ENCODE measurements around the gene RHOF. TPM values are rescaled to one million over a fixed set of nuclear protein-coding genes. Genes with fewer than 3 reads are reported as not detected.

The RHOF gene
- total RNA-seq, 1 donor from 2014 or later: 25.5 TPM

DNA sequence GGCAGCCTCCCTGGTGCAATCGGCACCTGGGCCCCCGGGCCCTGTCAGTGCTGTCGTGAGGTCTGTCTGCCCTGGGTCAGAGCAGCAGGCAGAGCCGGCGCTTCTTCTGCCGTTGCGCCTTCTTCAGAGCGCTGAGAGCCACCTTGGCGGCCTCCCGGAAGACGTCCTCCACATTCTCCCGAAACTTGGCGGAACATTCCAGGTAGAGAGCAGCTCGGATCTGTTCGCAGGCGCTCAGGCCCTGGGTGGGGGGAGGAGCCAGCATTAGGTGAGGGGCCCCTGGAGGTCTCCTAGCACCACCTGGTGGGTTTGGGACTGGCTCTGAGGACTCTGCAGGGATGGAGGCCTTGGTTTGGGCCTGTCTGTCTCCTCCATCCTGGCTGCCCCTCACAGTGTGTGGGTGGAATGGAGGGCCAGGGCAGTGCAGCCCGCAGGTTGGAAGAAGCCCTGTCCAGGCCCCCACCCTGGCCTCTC lies 14.0 kb downstream of the RHOF start:
- Mint-ChIP-seq H3K4me3 (no peak overlapping the region), H3K4me1 (peaks cover 15% of the 10 kb centered on the region), H3K27me3 (ENCODE audit: low read depth) (no peaks in the 10 kb centered on the region), H3K36me3 (ENCODE audit: low read depth) (no peaks in the 10 kb centered on the region), H3K9me3 (no peaks in the 10 kb centered on the region), H3K27ac (ENCODE audit: unreplicated experiment) (no peak overlapping the region)
- no peak for TF ChIP-seq CTCF (conservative IDR thresholded peaks at IDR 0.05)
- DNase-seq (ENCODE audit: low read depth, low spot score): no peak

- Mint-ChIP-seq H3K36me3 (ENCODE audit: low read depth) (no peaks in the 10 kb centered on the region), H3K4me3 (no peak overlapping the region), H3K4me1 (peaks cover 13% of the 10 kb centered on the region), H3K27me3 (ENCODE audit: low read depth) (no peaks in the 10 kb centered on the region), H3K9me3 (no peaks in the 10 kb centered on the region), H3K27ac (ENCODE audit: unreplicated experiment) (no peak overlapping the region)
- TF ChIP-seq CTCF (conservative IDR thresholded peaks at IDR 0.05): no peak
- no peak for DNase-seq (ENCODE audit: low read depth, low spot score)
Observed at GRCh38 chr12:121778567-121779421, 14.7 kb downstream of the RHOF start.

DNA sequence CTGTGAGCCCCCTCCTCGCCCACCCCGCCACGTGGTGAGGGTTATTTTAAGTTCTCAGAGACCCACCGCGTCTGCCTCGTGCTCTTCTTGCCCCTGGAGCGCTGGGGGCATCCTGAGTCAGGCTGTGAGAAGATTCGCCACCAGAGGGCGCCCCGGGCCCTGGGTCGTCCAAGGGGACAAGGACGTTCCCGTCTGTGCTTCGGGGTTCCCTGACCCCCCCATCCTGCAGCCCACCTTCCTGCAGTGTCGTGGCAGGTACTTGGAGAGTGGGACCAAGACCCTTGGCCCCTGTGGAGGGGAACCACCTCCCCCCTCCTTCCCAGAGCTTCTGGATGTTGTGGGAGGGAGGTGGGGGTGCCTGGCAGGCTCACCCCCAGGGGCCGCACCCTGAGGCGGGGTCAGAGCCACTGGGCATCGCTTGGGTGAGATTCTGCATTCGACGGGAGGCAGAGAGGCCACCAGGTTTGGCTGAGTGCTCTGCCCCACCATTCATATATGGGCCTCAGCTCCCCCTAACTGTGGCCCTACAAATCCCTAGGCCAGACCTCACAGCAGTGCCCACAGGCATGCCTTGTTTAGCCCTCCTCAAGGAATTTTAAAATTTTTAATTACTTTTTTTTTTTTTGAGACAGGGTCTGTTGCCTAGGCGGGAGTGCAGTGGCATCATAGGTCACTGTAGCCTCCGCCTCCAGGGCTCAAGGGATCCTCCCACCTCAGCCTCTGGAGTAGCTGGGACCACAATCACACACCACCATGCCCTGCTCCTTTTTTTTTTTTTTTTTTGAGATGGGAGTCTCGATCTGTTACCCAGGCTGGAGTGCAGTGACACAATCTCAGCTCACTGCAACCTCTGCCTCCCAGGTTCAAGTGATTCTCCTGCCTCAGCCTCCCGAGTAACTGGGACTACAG lies 17.0 kb downstream of the RHOF start:
- H3K4me1 Mint-ChIP-seq: peaks cover under 1% of the 10 kb centered on the region
- H3K9me3 Mint-ChIP-seq: no peaks in the 10 kb centered on the region
- H3K27ac Mint-ChIP-seq (ENCODE audit: unreplicated experiment): no peak overlapping the region
- peak; percentile 76 for TF ChIP-seq CTCF (conservative IDR thresholded peaks at IDR 0.05)
- no peaks in the 10 kb centered on the region for H3K27me3 Mint-ChIP-seq (ENCODE audit: low read depth)
- H3K4me3 Mint-ChIP-seq: no peak overlapping the region
- H3K36me3 Mint-ChIP-seq (ENCODE audit: low read depth): no peaks in the 10 kb centered on the region
- peak; percentile 83 for DNase-seq (ENCODE audit: low read depth, low spot score)

DNA sequence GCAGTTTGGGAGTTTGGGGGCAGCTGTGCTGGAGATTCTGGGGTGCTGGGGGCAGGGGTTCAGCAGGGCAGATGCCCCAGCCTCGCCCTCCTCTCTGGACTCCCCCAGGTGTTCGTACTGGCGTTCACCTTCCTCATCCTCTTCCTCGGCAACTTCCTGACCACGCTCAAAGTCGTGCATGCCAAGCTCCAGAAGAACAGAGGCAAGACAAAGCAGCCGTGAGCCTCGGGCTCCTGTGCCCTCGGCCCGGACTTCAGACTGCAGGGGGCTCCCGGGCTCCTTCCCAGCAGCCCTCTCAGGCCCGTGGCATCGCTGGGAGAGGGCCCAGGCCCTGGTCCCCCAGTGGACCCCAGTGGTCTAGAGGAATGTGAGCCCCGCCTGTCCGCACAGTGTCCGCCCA lies 18.0 kb downstream of the RHOF start:
- DNase-seq (ENCODE audit: low read depth, low spot score): no peak
- Mint-ChIP-seq H3K36me3 (ENCODE audit: low read depth) (no peaks in the 10 kb centered on the region), H3K9me3 (no peaks in the 10 kb centered on the region), H3K4me3 (no peak overlapping the region), H3K27me3 (ENCODE audit: low read depth) (no peaks in the 10 kb centered on the region), H3K4me1 (no peaks in the 10 kb centered on the region), H3K27ac (ENCODE audit: unreplicated experiment) (no peak overlapping the region)
- TF ChIP-seq CTCF (conservative IDR thresholded peaks at IDR 0.05): no peak

GRCh38 chr12:121774968-121775474 lies 18.5 kb downstream of the RHOF start:
- no peaks in the 10 kb centered on the region for H3K9me3 Mint-ChIP-seq
- no peaks in the 10 kb centered on the region for H3K27me3 Mint-ChIP-seq (ENCODE audit: low read depth)
- no peak overlapping the region for H3K4me3 Mint-ChIP-seq
- no peaks in the 10 kb centered on the region for H3K36me3 Mint-ChIP-seq (ENCODE audit: low read depth)
- H3K27ac Mint-ChIP-seq (ENCODE audit: unreplicated experiment): no peak overlapping the region
- DNase-seq (ENCODE audit: low read depth, low spot score): no peak
- no peak for TF ChIP-seq CTCF (conservative IDR thresholded peaks at IDR 0.05)
- H3K4me1 Mint-ChIP-seq: no peaks in the 10 kb centered on the region
